GM19372 (cell line): ENCODE measurements around the gene ZBTB20.

Experiments
- ATAC-seq: cut with Tn5 transposase; IDR thresholded peaks from one replicate; pipeline ENCODE4 v1.9.1; 2021; ENCODE audit warnings: mild to moderate bottlenecking, low read depth, moderate library complexity; ENCODE audit not compliant: unreplicated experiment

The ZBTB20 gene

GRCh38 chr3:114659109-114660061, 487.7 kb downstream of the ZBTB20 start:
- no peak for ATAC-seq

- ATAC-seq, result no peak
Observed at GRCh38 chr3:114651555-114651954, 495.5 kb downstream of the ZBTB20 start.

GRCh38 chr3:114650808-114651207, 496.3 kb downstream of the ZBTB20 start:
- no peak for ATAC-seq

GRCh38 chr3:114649331-114649730, 497.8 kb downstream of the ZBTB20 start:
- ATAC-seq, result no peak

- ATAC-seq, result no peak
Observed at GRCh38 chr3:114646526-114646925, 500.6 kb downstream of the ZBTB20 start.

- ATAC-seq, result no peak
Observed at GRCh38 chr3:114645392-114645791, 501.7 kb downstream of the ZBTB20 start.

GRCh38 chr3:114644367-114644766, 502.7 kb downstream of the ZBTB20 start:
- no peak for ATAC-seq

GRCh38 chr3:114642951-114643741, 503.9 kb downstream of the ZBTB20 start:
- ATAC-seq, result no peak

GRCh38 chr3:114640126-114640525, 507.0 kb downstream of the ZBTB20 start:
- no peak for ATAC-seq

GRCh38 chr3:114639171-114639570, 507.9 kb downstream of the ZBTB20 start:
- no peak for ATAC-seq

GRCh38 chr3:114635878-114636277, 511.2 kb downstream of the ZBTB20 start:
- ATAC-seq, result no peak

GRCh38 chr3:114634635-114635034, 512.5 kb downstream of the ZBTB20 start:
- ATAC-seq, result no peak

GRCh38 chr3:114632757-114633424, 514.2 kb downstream of the ZBTB20 start:
- no peak for ATAC-seq

- ATAC-seq, result no peak
Observed at GRCh38 chr3:114627770-114628169, 519.3 kb downstream of the ZBTB20 start.

- ATAC-seq, result no peak
Observed at GRCh38 chr3:114626751-114627150, 520.3 kb downstream of the ZBTB20 start.

GRCh38 chr3:114624571-114625181, 522.4 kb downstream of the ZBTB20 start:
- ATAC-seq, result no peak

GRCh38 chr3:114624047-114624445, 523.0 kb downstream of the ZBTB20 start:
- no peak for ATAC-seq

GRCh38 chr3:114623420-114624046, 523.6 kb downstream of the ZBTB20 start:
- ATAC-seq, result no peak

- no peak for ATAC-seq
Observed at GRCh38 chr3:114622001-114622400, 525.1 kb downstream of the ZBTB20 start.

GRCh38 chr3:114619771-114620170, 527.3 kb downstream of the ZBTB20 start:
- ATAC-seq, result no peak
